Suprapubic skin (tissue), 4 donors: Measurements from ENCODE around the gene MUC5AC. TPM values are rescaled to one million over a fixed set of nuclear protein-coding genes. Genes with fewer than 3 reads are reported as not detected.
A peak's percentile ranks its signal among the peaks of the same experiment; 100 is the strongest.

Experiments
- DNase-seq, 2 donors: peaks; one replicate each; pipeline ENCODE4 v3.0.0-alpha.2; 2019; ENCODE audit warnings: low spot score in 2 of 2
- H3K27ac ChIP-seq: fragments of 200-600 bp; sonication (generic); one replicate; pipeline ENCODE4 v1.5.1; 2019
- H3K27me3 ChIP-seq: fragments of 200-600 bp; sonication (generic); one replicate; pipeline ENCODE4 v1.5.1; 2019
- H3K36me3 ChIP-seq: fragments of 200-600 bp; sonication (generic); one replicate; pipeline ENCODE4 v1.5.1; 2019
- H3K4me1 ChIP-seq: fragments of 200-600 bp; sonication (generic); one replicate; pipeline ENCODE4 v1.5.1; 2019
- H3K4me3 ChIP-seq: fragments of 200-600 bp; sonication (generic); one replicate; pipeline ENCODE4 v1.5.1; 2019; ENCODE audit warnings: mild to moderate bottlenecking
- H3K9me3 ChIP-seq: fragments of 200-600 bp; sonication (generic); one replicate; pipeline ENCODE4 v1.5.1; 2019
- CTCF ChIP-seq, 2 donors: fragments of 200-600 bp in 1 of 2; fragments of 450-650 bp in 1 of 2; sonication (generic) in 1 of 2; IDR thresholded peaks; one replicate each; pipeline ENCODE4 v1.5.1; 2016 to 2019; ENCODE audit warnings: antibody characterized with exemption in 2 of 2, mild to moderate bottlenecking in 1 of 2, moderate library complexity in 1 of 2
- EP300 ChIP-seq: sonication (generic); formaldehyde crosslinking; IDR thresholded peaks from one replicate; pipeline ENCODE4 v1.6.1; 2017; ENCODE audit warnings: antibody characterized with exemption
- POLR2A ChIP-seq, 2 donors: fragments of 450-650 bp; IDR thresholded peaks; one replicate each; pipeline ENCODE4 v1.6.1; 2017; ENCODE audit warnings: antibody characterized with exemption in 2 of 2, mild to moderate bottlenecking in 2 of 2, moderate library complexity in 2 of 2
- POLR2AphosphoS5 ChIP-seq, 3 donors: sonication (generic); formaldehyde crosslinking; IDR thresholded peaks; one replicate each; pipeline ENCODE4 v1.6.1; 2017; ENCODE audit warnings: antibody characterized with exemption in 3 of 3
- WGBS: methylation state at CpG from one replicate; pipeline ENCODE4 v1.1.5; 2018; 5-methylcytosine and 5-hydroxymethylcytosine counted together
- total RNA-seq, 4 donors: library from RNA; depleted of rRNA; stranded (reverse); fragments of >200 nt; gene quantifications; one replicate each; pipeline ENCODE4 v1.1.0, GENCODE V29; 2016

The MUC5AC gene
- total RNA-seq, 4 donors from 2014 or later: not detected

DNA sequence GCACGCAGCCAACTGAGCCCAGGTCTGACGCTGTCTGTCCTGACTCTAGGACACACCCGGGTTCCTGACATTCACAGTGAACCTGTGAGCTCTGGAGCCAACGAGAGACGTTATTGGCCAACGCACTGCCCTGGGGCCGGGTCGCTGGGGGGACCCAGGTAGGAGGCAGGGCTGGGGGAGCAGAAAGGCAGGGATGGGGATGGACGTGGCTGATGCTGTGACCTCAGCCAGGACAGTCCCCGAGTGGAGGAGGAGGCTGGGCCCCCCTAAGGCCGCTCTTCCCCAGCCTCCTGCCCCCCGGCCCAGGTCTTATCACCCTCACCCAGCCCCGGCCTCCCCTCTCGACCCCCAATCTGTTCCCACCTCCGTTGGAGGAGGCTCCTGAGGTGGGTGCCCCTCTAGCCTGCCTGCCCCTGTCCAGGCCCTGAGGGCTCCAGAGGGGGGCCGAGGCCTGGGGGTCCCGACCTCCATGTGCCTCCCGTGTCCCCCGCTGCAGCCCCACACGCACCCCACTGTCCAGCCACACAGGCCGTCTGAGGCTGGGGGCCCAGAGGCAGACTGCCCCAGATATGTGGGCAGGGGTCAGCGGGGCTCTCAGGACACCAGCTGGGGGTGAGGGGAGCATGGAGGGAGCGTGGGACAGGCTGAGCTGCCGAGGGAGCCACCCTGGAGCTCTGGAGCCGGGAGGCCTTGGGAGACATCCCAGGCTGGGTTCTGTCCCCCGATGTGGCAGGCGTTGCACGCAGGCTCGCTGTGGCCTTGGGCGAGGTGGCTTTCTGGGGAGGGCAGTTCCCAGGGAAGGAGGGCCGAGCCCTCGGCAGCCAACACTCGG lies 29.2 kb upstream of the MUC5AC start:
- Histone ChIP-seq H3K4me3 (no peak overlapping the region), H3K27ac (no peak overlapping the region), H3K36me3 (no peaks in the 10 kb centered on the region), H3K27me3 (peaks cover 58% of the 10 kb centered on the region), H3K4me1 (no peaks in the 10 kb centered on the region), H3K9me3 (no peaks in the 10 kb centered on the region)
- DNase-seq: no peak
- WGBS: 73% methylated on average over 9 of the region's 33 CpGs
- TF ChIP-seq POLR2A (IDR thresholded peaks at IDR 0.05): no peak
- TF ChIP-seq POLR2AphosphoS5 (IDR thresholded peaks at IDR 0.05): no peak
- no peak for TF ChIP-seq EP300
- no peak for TF ChIP-seq CTCF (IDR thresholded peaks at IDR 0.05)

DNA sequence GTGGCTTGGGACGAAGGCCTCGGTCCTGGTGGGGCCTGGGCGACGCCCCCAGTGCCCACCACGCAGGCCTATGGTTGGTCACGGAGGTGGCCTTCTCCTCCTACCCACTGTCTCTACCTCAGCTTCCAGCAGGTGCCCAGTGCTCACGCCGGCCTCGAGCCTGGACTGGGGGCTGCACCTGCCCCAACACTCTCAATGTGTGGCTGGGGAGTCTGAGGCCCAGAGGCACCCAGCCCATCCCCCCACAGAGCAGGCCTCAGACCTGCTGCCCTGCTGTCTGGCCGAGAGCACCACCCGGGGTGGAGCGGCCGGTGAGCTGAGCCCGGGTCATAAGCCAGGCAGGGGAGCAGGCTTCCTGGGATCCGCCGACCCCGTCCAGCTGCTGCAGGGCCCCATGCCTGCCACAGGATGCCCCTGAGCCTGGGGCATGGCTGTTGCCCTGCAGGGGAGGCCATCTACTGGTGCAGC lies 28.6 kb upstream of the MUC5AC start:
- Histone ChIP-seq H3K4me3 (no peak overlapping the region), H3K27ac (no peak overlapping the region)

DNA sequence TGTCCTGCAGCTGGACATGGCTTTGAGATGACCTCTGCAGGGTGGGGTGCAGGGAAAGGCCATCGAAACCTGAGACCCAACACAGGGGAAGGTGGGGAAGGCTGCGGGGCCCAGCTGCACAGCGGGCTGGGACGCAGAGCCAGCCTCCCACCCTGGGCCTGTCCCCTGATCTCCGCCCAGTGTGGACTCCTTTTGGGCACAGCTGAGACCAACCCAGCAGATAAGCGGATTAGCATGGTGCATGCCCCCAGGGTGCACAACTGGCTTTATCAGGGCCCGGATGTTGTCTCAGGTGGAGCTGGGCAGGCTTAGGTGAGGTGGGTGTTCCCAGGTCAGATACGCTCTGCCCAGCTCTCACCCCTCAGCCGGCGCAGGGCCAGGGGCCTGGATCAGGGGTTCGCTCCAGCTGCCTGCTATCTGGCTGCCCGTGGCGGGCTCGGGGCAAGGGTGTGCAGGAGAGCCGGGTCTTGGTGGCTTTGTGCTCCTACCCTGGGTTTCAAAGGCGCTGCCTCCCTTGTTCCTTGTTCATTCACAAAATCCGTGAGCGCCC lies 28.1 kb upstream of the MUC5AC start:
- DNase-seq: no peak
- TF ChIP-seq POLR2A (IDR thresholded peaks at IDR 0.05) (no peak), CTCF (IDR thresholded peaks at IDR 0.05) (no peak), POLR2AphosphoS5 (IDR thresholded peaks at IDR 0.05) (no peak), EP300 (no peak)
- Histone ChIP-seq H3K4me3 (no peak overlapping the region), H3K27ac (no peak overlapping the region), H3K4me1 (no peaks in the 10 kb centered on the region), H3K36me3 (no peaks in the 10 kb centered on the region), H3K27me3 (peaks cover 51% of the 10 kb centered on the region), H3K9me3 (no peaks in the 10 kb centered on the region)
- 20% methylated on average over 1 of the region's 18 CpGs for WGBS

More for the DNA sequence above, 28.6 kb upstream of the MUC5AC start:
- Histone ChIP-seq H3K9me3 (no peaks in the 10 kb centered on the region), H3K4me1 (no peaks in the 10 kb centered on the region), H3K36me3 (no peaks in the 10 kb centered on the region), H3K27me3 (peaks cover 51% of the 10 kb centered on the region)
- 50% methylated on average over 2 of the region's 17 CpGs for WGBS
- no peak for TF ChIP-seq POLR2AphosphoS5 (IDR thresholded peaks at IDR 0.05)
- no peak for DNase-seq

DNA sequence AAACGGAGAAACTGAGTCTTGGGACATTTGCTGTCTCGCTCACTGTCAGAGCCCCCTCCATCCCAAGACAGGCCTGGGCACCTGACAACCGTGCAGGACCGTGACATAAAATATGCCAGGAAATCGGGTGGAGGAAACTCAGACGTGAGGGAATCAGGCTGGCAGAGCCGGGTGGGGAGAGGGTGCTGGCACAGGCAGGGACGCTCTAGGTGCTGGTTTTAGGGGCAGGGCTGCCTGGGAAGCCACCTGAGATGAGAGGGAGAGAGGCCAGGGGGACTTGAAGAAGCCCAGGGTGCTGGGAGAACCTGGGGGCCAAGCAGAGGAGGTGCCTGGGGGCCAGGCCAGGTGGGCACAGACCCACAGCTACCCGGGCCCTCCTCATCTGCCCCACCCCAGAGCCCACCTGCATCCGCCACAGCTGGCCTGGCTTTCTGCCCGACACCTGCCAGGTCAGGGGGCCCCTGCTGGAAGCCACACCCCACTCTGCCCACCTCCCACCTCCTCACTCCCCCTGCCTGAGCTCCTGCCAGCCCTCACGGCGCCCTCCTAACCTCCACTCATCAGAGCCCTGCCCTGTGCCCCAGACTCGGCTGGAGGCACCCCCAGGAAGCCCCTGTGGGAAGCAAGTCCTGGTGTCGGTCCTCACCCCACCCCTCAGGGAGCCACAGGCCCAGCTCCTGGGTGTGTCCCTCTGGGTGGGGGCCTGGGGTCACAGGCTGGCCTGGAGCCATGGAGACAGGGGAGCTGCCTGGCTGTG lies 27.3 kb upstream of the MUC5AC start:
- H3K4me1 ChIP-seq: no peaks in the 10 kb centered on the region
- WGBS: 44% methylated on average over 13 of the region's 15 CpGs
- H3K4me3 ChIP-seq: no peak overlapping the region
- no peak for DNase-seq
- no peak for TF ChIP-seq POLR2AphosphoS5 (IDR thresholded peaks at IDR 0.05)
- no peak for TF ChIP-seq CTCF (IDR thresholded peaks at IDR 0.05)
- no peak for TF ChIP-seq EP300
- TF ChIP-seq POLR2A (IDR thresholded peaks at IDR 0.05): no peak
- no peaks in the 10 kb centered on the region for H3K36me3 ChIP-seq
- H3K27me3 ChIP-seq: peaks cover 51% of the 10 kb centered on the region
- H3K27ac ChIP-seq: no peak overlapping the region
- H3K9me3 ChIP-seq: peaks cover 3% of the 10 kb centered on the region

DNA sequence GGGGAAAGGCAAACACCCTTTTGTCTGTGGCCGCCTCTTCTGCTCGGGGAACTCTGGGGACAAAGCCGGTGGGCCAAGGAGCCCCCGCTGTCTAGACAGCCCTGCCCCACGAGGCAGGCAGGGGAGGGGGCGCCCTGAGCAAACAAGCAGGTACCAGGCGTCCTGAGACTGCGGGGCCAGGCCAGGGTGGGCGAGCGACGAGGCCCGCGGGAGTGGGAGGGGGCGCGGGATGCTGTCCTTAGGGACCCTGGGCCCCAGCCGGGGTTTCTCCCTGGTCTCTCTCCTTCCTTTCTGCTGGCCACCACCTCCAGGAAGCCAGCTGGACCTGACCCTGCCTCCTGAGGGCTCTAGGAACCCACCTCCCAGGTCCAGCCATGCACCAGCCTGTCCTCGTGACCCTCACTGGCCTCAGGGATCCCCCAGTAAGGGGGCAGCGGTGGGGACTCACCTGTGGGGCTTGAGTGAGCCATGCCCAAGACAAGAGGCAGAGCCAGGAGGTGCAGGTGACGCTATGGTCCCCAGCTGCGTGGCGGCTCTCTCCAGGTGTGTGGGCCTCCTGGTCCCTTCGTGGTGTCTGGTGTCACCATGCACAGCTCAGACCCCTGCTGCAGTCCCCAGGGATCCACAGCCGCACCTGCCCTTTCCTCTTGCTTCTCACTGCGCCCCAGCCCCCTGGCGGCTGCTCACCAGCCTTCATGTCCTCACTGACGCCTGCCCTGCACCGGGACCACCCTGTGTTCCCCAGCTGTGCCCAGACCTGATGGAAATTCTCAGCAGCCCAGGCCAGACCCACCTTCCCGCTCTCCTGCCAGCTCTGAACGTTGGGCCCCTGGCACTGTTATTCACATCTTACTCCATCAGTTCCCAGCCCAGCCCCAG lies 26.5 kb upstream of the MUC5AC start:
- Histone ChIP-seq H3K27me3 (peaks cover 51% of the 10 kb centered on the region), H3K36me3 (no peaks in the 10 kb centered on the region), H3K9me3 (peaks cover 3% of the 10 kb centered on the region), H3K4me3 (no peak overlapping the region), H3K4me1 (no peaks in the 10 kb centered on the region), H3K27ac (no peak overlapping the region)
- 68% methylated on average over 11 of the region's 29 CpGs for WGBS
- no peak for TF ChIP-seq POLR2A (IDR thresholded peaks at IDR 0.05)
- TF ChIP-seq EP300: no peak
- TF ChIP-seq CTCF (IDR thresholded peaks at IDR 0.05): no peak
- TF ChIP-seq POLR2AphosphoS5 (IDR thresholded peaks at IDR 0.05): no peak
- DNase-seq: peak in 1 of 2 donors; percentile 41
